Thyroid gland (tissue), 4 donors: ENCODE data around the gene ATP13A3. TPM values are rescaled to one million over a fixed set of nuclear protein-coding genes. Genes with fewer than 3 reads are reported as not detected.

Experiments used
- DNase-seq, 2 donors: peaks; one replicate each; pipeline ENCODE4 v3.0.0-alpha.2; 2019
- H3K27ac ChIP-seq, 3 donors: fragments of 200-600 bp; sonication (generic); 1 replicate in 2 of 3; 2 replicates in 1 of 3; pipeline ENCODE4 v1.5.1; 2016 to 2019; ENCODE audit warnings: mild to moderate bottlenecking in 1 of 3, moderate library complexity in 1 of 3
- H3K27me3 ChIP-seq: fragments of 200-600 bp; sonication (generic); one replicate; pipeline ENCODE4 v1.5.1; 2019
- H3K36me3 ChIP-seq, 2 donors: fragments of 200-600 bp; sonication (generic); one replicate each; pipeline ENCODE4 v1.5.1; 2016 to 2019
- H3K4me1 ChIP-seq, 2 donors: fragments of 200-600 bp; sonication (generic); one replicate each; pipeline ENCODE4 v1.5.1; 2017 to 2019
- H3K4me3 ChIP-seq, 3 donors: fragments of 200-600 bp; sonication (generic); replicated peaks in 1 of 3; 1 replicate in 2 of 3; 2 replicates in 1 of 3; pipeline ENCODE4 v1.5.1; 2016; ENCODE audit warnings: mild to moderate bottlenecking in 1 of 3
- H3K9me3 ChIP-seq: fragments of 200-600 bp; sonication (generic); one replicate; pipeline ENCODE4 v1.5.1; 2017
- POLR2A ChIP-seq, 2 donors: fragments of 450-650 bp; IDR thresholded peaks; one replicate each; pipeline ENCODE4 v1.6.1; 2017; ENCODE audit warnings: antibody characterized with exemption in 2 of 2, mild to moderate bottlenecking in 2 of 2, moderate library complexity in 1 of 2
- WGBS, 2 donors: methylation state at CpG; one replicate each; pipeline ENCODE4 v1.1.5; 2017; 5-methylcytosine and 5-hydroxymethylcytosine counted together
- intact Hi-C: fragments of 100-400 bp; cut with DNase I; formaldehyde crosslinking; loops from one replicate; pipeline ENCODE4 v1.15.1; 2023
- total RNA-seq, 4 donors: library from RNA; depleted of rRNA; stranded (reverse); fragments of >200 nt; gene quantifications; one replicate each; pipeline ENCODE4 v1.2.3, GENCODE V29; 2016
- TF ChIP-seq, protein P1 (sequence below), 6 experiments: fragments of 200-600 bp in 3 of 6; fragments of 450-650 bp in 3 of 6; sonication (generic) in 3 of 6; IDR thresholded peaks; one replicate each; pipeline ENCODE4 v1.5.1; 2016 to 2019; ENCODE audit warnings: antibody characterized with exemption in 6 of 6, mild to moderate bottlenecking in 2 of 6, inconsistent platforms in 1 of 6, moderate library complexity in 1 of 6

The ATP13A3 gene
- total RNA-seq, 4 donors from 2014 or later, result 262 to 426 (median 341) TPM

DNA sequence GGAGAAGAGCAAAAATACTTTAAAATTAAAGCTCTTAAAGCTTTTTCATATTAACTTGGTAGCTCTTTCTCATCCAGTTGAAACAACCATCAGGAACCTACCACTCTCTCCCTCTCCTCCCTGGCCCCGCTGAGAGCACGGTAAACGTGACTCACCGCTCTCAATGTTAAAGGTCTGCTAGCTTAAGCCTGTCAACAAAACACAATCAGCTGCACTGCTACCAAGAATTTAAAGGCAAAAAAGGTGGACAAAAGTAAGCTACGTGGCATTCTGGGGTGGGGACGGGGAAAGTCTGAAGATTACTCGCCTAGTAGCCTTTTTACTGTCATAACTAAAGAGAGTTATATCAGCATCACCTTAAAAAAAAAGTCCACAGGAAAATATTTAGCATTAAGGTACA lies 79.4 kb downstream of the ATP13A3 start:
- H3K9me3 ChIP-seq, result no peaks in the 10 kb centered on the region
- H3K4me1 ChIP-seq, result peaks cover 13 to 40% of the 10 kb centered on the region in 2 donors
- WGBS, 2 donors, result 80 to 81% methylated on average over 7 of the region's 7 CpGs
- no peak overlapping the region for H3K4me3 ChIP-seq
- peak; percentile 50 to 65 for DNase-seq
- H3K36me3 ChIP-seq, result no peaks in the 10 kb centered on the region
- peak overlapping the region; percentile 10 to 60 (median 47) for H3K27ac ChIP-seq
- no peak for TF ChIP-seq POLR2A (IDR thresholded peaks at IDR 0.05)
- TF ChIP-seq, protein P1, sequence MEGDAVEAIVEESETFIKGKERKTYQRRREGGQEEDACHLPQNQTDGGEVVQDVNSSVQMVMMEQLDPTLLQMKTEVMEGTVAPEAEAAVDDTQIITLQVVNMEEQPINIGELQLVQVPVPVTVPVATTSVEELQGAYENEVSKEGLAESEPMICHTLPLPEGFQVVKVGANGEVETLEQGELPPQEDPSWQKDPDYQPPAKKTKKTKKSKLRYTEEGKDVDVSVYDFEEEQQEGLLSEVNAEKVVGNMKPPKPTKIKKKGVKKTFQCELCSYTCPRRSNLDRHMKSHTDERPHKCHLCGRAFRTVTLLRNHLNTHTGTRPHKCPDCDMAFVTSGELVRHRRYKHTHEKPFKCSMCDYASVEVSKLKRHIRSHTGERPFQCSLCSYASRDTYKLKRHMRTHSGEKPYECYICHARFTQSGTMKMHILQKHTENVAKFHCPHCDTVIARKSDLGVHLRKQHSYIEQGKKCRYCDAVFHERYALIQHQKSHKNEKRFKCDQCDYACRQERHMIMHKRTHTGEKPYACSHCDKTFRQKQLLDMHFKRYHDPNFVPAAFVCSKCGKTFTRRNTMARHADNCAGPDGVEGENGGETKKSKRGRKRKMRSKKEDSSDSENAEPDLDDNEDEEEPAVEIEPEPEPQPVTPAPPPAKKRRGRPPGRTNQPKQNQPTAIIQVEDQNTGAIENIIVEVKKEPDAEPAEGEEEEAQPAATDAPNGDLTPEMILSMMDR (IDR thresholded peaks at IDR 0.05), result no peak
- intact Hi-C loops, result no loop called here
- H3K27me3 ChIP-seq, result no peaks in the 10 kb centered on the region

DNA sequence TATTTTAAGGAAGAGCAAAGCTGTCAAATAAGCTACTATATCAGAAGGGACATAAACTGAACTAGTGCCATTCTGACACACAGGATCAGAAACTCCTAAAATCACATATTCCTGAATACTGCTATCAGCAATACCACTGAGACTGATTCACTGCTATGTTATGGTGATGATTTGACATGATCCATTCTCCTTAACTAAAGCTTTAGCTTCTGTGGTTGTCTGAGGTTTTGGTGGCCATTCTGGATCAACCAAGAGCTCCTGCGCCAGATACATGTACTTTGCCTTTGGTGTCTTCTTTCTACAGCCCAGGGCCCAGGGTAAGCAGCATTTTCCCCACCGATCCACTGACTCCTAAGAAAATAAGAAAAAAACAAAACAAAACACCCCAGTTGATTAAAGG lies 81.0 kb downstream of the ATP13A3 start:
- no peaks in the 10 kb centered on the region for H3K36me3 ChIP-seq
- H3K4me3 ChIP-seq, result no peak overlapping the region
- H3K4me1 ChIP-seq, result peaks cover 18 to 36% of the 10 kb centered on the region in 2 donors
- intact Hi-C loops, result no loop called here
- H3K9me3 ChIP-seq, result no peaks in the 10 kb centered on the region
- no peak for TF ChIP-seq POLR2A (IDR thresholded peaks at IDR 0.05)
- TF ChIP-seq, protein P1 (IDR thresholded peaks at IDR 0.05), result no peak
- no peaks in the 10 kb centered on the region for H3K27me3 ChIP-seq
- 74 to 81% methylated on average over 2 of the region's 2 CpGs for WGBS, 2 donors
- H3K27ac ChIP-seq, result peak overlapping the region; percentile 18 to 66 (median 54)
- no peak for DNase-seq

DNA sequence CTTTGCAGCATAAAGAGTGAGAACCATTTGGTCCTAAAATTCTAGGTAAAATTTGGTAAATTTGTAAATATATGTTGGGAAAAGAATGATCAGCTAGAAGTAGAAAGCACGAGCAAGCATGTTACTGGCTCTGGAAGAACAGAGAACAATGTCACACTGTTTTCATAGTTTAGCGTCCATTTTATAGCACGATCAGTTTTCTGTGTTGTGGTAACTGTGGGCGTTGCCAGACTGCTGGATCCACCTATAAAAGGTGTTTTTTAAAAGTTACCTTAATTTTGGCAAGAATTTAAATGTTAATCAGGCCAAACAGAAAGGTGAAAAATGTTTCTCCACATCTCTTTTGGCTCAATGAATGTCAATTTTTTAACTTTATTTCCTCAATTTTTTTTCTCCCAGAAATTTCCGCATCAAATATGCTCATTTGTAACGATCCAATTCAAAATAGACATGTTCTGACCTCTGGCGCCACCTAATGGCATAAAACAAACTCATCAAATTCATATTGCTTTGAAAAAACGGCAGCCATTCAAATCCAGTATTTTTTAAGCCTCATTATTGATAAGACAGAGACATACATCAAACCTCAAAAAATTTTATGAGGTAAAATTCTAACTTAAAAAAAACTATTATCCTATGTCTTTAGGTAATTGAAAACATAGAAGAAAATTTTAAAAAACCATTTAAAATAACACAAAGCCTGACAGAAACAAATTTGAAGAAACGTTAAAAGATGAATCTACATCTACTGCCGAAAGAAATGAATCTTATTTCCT lies 82.2 kb downstream of the ATP13A3 start:
- no peak overlapping the region for H3K4me3 ChIP-seq
- H3K9me3 ChIP-seq, result no peaks in the 10 kb centered on the region
- no peaks in the 10 kb centered on the region for H3K27me3 ChIP-seq
- peak overlapping the region; percentile 16 to 66 (median 54) for H3K27ac ChIP-seq
- TF ChIP-seq, protein P1 (IDR thresholded peaks at IDR 0.05), result peak; percentile 29 to 89 (median 59)
- no peak for TF ChIP-seq POLR2A (IDR thresholded peaks at IDR 0.05)
- H3K4me1 ChIP-seq, result peaks cover 17 to 27% of the 10 kb centered on the region in 2 donors
- WGBS, 2 donors, result 34 to 38% methylated on average over 10 of the region's 10 CpGs
- peak in 1 of 2 donors; percentile 45 for DNase-seq
- intact Hi-C loops, result no loop called here
- H3K36me3 ChIP-seq, result no peaks in the 10 kb centered on the region

DNA sequence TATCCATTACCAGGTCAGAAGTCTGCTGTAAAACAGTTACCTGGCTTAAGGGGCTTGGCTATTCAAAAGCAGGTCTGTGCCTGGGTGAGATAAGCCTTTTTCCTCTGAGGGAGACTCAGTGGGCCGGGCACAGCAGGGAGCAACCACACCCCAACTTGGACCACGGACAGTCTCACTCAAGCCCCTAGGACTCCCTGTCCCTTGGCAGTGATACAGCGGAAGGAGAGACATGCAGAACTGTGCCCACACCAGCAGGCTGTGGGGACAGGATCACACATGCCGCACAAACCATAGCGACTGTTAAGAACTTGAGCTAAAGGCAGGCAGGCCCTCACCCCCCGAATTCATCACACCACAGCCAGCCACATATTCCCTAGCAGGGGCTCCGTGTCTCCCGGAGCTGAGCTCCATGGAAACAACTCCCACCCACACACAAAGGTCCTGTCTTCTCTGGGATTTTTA lies 84.9 kb downstream of the ATP13A3 start:
- no peak for DNase-seq
- no peak for TF ChIP-seq POLR2A (IDR thresholded peaks at IDR 0.05)
- TF ChIP-seq, protein P1 (IDR thresholded peaks at IDR 0.05), result no peak
- H3K4me1 ChIP-seq, result peaks cover 14 to 26% of the 10 kb centered on the region in 2 donors
- H3K4me3 ChIP-seq, result no peak overlapping the region
- H3K27ac ChIP-seq, result peak overlapping the region; percentile 40 to 54 (median 47)
- no peaks in the 10 kb centered on the region for H3K27me3 ChIP-seq
- 71 to 83% methylated on average over 7 to 8 of the region's 8 CpGs for WGBS, 2 donors
- H3K9me3 ChIP-seq, result no peaks in the 10 kb centered on the region
- intact Hi-C loops, result no loop called here
- no peaks in the 10 kb centered on the region for H3K36me3 ChIP-seq

DNA sequence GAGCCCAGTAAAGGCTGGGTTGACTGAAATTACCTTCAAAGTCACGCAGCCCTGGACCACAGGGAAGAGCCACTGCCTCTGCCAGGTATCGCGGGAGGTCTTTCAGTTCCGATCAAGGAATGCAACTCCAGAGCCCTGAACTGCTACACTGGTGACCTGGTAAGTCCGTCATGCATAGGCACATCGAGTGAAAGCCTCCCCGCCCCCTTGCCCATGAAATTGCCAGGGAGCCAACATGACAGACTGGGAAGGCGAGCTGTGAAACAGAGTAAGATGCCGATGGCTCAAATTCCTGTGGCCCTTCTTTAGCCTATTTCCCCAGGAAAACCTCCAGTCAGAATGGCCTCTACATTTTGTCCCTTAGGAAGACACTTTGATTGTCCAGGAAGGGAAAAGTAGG lies 85.5 kb downstream of the ATP13A3 start:
- Histone ChIP-seq H3K9me3 (no peaks in the 10 kb centered on the region), H3K27me3 (no peaks in the 10 kb centered on the region), H3K4me1 (peaks cover 17 to 30% of the 10 kb centered on the region in 2 donors), H3K27ac (peak overlapping the region; percentile 40 to 65 (median 47)), H3K4me3 (no peak overlapping the region), H3K36me3 (no peaks in the 10 kb centered on the region)
- TF ChIP-seq, protein P1 (IDR thresholded peaks at IDR 0.05), result no peak
- no peak for TF ChIP-seq POLR2A (IDR thresholded peaks at IDR 0.05)
- intact Hi-C loops, result no loop called here
- 60 to 73% methylated on average over 8 to 9 of the region's 9 CpGs for whole genome bisulfite sequencing, 2 donors
- peak; percentile 86 to 94 for DNase-seq
